Measurements from ENCODE around the gene SIGLEC11.
"Not testable (repeated sequence)": the region's sequence is repeated elsewhere in the genome, so short reads cannot be mapped to it uniquely, and the experiment has no call there.

The SIGLEC11 gene, protein sequence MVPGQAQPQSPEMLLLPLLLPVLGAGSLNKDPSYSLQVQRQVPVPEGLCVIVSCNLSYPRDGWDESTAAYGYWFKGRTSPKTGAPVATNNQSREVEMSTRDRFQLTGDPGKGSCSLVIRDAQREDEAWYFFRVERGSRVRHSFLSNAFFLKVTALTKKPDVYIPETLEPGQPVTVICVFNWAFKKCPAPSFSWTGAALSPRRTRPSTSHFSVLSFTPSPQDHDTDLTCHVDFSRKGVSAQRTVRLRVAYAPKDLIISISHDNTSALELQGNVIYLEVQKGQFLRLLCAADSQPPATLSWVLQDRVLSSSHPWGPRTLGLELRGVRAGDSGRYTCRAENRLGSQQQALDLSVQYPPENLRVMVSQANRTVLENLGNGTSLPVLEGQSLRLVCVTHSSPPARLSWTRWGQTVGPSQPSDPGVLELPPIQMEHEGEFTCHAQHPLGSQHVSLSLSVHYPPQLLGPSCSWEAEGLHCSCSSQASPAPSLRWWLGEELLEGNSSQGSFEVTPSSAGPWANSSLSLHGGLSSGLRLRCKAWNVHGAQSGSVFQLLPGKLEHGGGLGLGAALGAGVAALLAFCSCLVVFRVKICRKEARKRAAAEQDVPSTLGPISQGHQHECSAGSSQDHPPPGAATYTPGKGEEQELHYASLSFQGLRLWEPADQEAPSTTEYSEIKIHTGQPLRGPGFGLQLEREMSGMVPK
- 0 reads per million in 2 donors for total RNA-seq

DNA sequence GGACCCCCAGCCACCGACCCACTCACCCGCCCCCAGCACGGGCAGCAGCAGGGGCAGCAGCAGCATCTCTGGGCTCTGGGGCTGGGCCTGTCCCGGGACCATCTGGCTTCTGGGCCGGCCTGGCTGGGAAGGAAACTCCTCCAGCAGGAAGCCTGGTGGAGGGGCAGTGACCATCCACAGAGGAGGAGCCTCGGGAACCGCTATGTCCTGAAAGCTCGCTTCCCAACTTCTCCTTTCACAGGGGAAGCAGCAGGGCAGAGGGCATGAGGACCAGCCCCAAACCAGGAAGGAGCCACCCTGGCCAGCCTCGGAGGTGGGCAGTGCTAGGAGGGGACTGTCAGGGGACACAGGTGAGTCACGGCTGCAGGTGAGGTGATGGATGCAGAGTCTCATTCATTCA, at the start of gene SIGLEC11:
SIGLEC11 (minus strand) TSS at position 193 of the 400 bp plus-strand sequence; CDS start at position 102, 91 bp downstream.
- not testable (repeated sequence) for DNase-seq

DNA sequence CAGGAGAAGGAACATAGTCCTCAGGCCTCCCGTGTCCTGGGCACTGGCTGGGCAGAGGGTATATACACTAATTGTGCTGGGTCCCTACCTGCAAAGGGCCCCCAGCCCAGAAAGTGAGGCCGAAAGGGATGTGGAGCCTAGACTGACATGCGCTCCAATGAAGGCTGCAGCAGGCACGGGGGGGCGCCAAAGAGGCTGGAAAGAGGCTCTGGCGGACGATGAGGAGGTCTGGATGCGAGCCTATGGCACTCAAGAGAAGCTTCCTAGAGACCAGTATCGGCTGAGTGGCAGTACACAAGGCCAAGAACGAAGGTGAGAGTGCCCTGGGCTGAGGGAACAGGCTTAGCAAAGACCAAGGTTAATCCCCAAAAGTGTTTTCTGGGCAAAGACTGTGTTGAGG, 47.6 kb upstream of the SIGLEC11 start:
- no peak for DNase-seq

DNA sequence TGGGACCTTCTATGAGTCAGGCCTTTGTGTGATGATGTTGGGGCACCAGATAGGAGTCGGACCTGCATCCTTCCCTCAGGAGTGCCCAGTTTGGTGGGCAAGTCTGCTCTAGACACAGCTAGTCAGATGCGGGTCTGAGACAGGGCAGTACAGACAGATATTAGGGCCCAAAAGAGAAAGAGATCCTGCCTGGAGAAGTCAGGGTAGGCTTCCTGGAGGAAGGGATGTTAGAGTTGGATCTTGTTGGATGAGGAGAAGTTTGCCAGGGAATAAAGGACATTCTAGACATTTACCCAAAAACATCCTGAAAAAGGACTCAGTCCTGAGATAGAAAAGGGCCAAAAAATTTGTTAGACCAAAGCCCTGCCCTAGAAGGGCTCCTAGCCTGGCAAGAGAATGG, 47.0 kb upstream of the SIGLEC11 start:
- no peak for DNase-seq

DNA sequence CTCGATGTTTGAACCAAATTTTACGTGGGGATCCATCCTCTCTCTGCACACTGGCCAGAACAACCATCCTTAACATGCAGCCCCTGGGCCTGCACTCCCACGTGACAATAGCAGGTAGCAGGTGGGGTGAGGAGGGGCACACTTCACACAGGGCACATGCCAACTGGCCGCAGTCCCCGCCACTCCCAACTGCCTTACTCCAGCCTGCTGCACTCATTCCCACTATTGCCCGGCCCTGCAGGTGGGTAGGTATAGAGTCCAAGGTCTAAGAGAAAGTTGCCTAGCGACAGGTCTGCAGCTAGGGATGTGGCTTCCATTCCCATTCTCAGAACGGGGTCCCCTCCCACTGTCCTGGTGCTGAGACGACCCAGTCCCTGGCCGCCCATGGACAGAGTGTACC, 46.2 kb upstream of the SIGLEC11 start:
- no peak for DNase-seq

DNA sequence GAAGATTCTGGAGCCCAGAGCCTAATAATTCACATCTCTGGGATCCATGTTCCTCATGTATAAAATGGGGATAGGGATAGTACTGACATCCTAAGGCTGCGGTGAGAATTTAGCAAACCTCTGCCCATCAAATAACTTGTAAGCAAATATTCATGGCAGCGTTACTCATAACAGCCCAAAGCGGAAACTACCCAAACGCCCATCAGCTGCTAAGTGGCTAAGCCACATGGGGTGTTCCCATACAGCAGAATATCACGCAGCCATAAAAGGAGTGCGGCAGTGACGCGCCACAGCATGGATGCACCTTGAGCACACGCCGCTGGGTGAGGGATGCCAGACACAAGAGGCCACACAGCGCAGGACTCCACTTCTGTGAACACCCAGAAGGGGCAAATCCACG, 44.5 kb upstream of the SIGLEC11 start:
- DNase-seq, result peak in 1 of 5 experiments; percentile 24

DNA sequence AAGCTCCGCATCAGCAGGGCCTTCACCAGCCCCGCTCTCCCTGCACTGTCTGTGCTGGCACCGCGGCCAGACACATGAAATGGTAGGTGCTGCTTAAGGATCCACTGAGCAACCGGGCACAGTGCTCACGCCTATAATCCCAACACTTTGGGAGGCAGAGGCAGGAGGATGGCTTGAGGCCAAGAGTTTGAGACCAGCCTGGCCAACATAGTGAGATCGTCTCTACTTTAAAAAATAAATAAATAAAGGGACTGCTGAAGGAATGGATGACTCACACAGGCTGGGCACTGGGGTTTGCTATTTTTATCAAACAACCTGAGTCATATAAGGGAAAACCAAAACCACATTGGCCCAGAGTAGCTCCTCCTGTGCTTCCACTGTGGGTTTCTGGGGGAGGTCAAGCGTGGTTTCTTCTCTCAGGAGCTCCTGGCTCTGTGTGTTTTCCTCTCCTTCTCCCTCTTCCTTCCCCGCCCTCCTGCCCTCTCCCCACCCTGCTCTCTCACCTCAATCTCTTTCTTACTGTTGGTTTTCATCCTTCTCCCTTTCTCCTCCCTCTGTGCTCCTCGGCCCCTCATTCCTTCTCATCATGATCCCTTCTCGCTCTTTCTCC, 42.9 kb upstream of the SIGLEC11 start:
- DNase-seq, result peak in 1 of 5 experiments; percentile 48

DNA sequence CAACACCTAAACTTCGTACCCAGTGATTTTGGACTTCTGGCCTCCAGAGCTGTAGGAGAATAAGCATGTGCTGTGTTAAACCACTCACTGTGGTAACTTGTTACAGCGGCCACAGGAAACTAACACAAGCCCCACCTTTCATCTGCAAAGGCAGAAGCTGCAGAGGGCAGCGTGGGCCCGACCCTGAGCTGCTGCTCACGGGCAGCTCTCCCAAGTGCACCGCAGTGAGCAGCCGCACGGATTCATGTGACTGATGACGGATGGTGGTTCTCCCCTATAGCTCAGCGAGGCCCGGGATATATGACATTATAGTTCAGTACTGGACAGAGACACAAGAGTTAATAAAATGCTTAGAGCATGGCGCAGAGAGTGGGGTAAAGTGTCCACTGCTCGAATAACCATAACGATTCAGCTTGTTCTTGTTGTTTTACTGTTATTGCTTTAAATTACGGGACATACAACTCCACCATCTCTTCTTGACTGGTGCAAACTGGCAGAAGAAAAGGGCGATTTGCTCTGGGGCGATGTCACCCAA, 42.3 kb upstream of the SIGLEC11 start:
- no peak for DNase-seq

DNA sequence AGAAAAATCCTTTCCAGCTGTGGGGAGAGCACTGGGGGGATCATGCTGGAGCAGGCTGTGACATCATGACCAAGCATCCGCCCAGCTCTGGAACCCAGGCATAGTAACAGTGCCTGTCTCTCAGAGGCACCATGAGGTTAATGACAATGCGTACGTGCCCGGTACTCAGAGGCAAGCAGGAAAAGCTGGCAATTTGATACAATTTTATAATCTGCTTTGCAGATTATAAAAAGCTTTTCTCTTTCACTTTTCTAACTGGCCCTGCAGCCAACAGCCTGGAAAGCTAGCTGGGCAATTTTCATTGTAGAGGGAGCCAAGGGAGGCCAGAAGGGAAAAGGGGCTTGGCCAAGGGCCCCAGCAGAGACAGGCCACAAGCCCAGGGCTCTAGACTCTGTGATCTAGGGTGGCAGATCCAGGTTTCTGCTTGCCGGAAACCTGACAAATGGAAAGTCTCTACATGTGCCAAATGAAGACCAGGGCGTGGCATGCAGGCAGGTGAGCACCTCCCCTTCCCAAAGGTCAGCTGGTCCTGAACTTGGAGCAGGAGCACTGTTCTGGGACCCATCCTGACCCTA, 41.5 kb upstream of the SIGLEC11 start:
- no peak for DNase-seq

DNA sequence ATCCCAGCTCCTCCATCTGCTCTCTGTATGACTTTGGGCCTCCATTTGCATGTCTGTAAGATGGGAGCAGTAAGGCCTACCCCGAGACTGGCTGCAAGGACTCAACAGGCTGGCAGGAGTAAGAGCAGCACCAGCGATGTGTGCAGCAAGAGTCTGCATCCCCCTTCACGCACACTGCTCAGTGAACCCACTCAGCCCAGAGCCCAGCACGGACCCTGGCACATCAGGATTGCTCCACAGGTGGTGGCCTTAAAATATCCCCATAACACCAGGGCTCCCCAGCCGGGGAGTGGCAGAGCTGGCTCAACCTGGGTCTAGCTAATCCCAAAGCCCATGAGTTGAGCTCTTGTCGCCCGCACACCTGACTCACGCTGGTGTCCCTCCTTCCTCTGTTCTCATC, 40.8 kb upstream of the SIGLEC11 start:
- DNase-seq, result no peak

DNA sequence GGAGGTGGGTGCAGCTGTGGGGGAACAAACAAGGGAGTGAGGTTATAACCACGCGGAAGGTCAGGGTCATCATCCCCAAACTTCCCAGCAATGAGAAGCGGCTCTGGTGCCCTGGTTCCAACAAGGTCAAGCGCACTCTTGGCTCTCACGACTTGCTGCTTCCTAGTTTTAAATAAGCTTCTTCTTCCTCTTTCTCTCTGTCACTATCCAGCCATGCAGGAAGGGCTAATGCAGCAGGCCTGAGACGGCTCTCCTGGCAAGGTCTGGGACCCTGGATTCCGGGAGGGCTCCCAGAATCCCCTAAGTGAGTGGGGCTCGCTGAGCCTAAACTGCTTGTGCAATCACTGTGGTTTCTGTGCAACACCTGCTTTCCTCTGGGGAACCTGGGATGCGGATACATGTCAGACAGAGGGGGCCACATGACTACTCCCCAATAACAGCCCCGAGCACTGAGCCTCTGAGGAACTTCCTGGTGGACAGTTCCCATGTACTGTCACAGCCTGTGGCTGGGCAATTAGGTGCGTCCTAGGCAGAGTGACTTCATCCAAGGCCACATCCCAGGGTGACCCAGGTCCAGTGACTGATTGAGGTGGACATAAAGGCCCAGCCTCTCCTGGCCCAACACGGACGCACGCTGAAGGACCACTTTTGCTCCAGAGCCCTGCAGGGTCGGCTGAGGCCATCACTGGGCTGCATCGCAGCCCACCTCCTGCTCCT, 40.0 kb upstream of the SIGLEC11 start:
- DNase-seq, result no peak

DNA sequence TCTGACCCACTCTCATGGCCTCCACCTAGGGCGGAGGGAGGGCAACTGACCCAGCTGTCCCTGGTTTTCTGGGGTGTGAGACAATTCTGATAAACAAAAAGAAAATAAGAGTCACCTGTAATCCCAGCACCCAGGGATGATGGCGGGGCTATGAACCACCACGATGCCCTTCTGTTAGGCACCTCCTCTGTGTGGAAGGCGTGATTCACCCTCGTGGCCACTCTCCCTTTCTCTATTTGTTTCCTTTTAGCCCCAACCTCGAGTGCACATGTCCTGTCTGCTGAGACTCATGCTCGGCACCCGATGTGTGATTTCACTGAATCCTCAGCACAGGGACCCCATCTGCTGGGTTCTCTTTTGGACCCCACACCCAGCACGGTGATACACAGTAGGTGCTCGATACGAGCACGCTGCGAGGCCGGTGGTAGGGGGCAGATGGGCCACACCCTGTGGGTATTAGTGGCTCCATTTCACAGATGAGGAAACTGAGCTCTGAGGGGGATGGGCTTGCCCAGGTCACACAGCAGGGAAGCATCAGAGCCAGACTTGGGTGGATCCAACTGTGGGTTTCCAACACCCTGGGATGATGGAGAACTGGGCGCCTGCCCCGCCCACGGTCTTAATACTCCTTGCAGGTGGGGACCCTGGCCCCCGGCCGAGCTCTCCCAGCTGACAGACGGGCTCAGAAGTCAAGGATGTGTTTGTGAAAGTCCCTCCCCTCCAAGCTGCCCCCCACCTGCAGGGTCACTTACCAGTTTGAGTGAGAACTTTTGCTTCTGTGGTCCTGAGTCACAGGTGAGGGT, 39.3 kb upstream of the SIGLEC11 start:
- DNase-seq, result no peak

DNA sequence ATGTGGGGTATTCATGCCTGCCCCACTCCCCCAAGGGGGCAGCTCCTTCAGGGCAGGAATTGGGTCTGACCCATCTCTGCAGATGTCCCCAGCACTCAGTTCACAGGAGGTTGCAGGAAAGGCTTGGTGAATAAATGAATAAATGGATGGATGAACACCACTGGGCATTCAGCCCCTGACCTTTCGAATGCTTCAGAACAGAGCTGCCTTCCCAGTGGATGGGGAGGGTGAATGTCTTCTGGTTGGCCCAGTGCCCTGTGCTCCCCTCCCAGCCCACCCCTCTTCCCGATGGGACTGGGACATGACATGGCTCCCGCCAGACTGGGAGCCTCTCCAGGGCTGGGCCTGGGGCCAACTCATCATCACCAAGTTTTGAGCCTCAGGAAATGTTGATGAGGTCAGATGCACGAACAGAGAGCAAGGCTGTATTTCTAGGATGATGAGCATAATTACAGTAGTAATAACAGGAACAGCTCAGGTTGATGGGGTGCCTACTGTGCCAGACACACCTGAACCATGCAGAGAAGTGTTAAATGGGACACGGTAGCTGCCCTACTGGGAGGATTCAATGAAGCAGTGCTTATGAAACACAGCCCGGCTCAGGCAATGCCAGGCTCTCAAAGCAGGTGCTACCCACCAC, 38.5 kb upstream of the SIGLEC11 start:
- no peak for DNase-seq

DNA sequence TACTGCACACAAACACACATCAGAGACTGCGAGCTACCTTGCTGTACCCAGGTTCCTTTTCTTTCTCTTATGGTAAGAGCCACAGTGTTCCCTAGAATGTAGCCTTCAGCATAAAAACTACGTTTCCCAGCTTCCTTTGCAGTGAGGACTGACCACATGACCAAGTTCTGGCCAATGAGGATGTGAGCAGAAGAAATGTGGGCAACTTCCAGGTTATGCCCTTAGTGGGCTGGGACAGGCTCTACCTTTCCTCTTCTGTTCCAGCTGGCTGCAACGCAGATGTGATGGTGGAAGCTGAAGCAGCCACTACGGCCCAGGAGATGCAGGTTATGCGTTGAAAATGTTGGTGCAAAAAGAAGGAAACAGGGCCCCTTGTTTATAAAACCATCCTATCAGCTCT, 36.7 kb upstream of the SIGLEC11 start:
- DNase-seq, result peak in 1 of 5 experiments; percentile 33

DNA sequence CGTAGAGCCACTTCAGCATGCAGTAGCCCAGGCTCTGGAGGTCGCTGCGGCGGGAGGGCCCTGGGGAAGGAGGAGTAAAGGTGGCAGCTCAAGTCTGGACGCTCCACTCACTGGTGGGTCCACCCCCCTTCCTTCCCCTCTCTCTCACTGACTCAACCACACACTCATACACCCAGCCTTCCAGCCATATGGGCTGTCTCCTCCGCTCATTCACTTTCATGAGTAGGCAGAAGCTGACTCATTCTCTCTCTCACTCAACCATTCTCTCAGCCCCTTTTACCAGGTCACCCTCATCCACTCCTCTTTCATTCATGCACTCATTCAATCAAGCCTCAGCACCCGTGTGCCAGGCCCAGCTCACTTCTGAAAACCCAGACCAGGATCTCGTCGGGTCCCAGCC, 27.5 kb upstream of the SIGLEC11 start:
- peak in 1 of 5 experiments; percentile 14 for DNase-seq

DNA sequence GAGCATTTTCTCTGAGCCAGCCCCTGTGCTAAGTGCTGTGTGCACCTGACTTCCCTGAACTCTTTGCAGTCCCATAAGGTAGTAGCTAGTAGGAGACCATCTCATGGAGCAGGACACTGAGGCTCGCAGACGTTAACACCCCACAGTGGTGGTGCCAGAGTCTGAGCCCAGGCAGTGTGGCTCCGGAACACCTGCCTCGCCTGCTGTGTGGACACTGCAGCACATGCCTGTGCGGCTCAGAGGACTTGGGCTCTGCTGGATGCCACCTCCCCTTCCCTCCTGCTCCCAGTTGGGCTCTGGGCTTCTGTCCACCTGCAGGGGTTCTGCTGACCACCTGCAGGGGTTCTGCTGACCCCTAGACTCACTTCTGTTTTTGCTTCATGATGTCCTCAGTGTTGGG, 27.0 kb upstream of the SIGLEC11 start:
- DNase-seq, result no peak

DNA sequence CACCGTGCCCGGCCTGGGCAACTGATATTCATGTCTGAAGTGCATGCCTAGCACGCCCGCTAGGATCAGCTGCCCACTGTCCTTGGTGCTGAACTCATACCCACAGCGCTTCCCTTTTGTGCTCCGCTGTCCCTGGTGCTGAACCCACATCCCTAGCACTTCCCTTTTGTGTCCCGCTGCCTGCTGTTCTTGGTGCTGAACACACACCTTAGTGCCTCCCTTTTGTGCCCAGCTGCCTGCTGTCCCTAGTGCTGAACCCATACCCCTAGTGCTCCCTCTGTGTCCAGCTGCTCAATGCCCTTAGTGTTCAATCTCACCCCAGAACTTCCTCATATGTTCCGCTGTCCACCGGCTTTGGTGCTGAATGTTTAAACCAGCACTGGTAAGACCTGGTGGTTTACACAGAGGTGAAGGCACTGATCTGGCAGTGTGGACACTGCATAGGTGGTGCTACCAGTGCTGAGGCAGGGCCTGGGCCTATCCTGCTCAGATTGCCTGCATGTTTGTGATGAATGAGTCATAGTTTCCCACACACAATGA, 26.3 kb upstream of the SIGLEC11 start:
- DNase-seq, result peak; percentile 44 to 86 (median 66)

DNA sequence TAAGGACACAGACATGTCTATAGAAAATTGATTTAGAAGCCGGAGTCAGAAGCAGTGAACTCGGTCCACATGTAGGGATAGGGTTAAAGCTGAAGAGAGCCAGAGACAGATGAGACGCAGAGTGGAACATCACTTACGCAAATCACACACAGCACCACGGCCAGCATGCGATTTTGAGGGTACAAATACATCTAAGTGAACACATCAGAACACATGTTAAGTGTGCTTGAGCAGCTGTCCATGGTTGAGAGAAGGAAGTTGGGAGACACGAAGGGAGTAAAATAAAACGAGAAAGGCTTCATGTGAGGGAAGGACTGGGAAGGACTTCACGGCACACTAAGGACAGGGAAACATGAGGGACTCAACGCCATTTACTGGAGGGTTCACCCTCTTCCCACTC, 25.4 kb upstream of the SIGLEC11 start:
- no peak for DNase-seq

DNA sequence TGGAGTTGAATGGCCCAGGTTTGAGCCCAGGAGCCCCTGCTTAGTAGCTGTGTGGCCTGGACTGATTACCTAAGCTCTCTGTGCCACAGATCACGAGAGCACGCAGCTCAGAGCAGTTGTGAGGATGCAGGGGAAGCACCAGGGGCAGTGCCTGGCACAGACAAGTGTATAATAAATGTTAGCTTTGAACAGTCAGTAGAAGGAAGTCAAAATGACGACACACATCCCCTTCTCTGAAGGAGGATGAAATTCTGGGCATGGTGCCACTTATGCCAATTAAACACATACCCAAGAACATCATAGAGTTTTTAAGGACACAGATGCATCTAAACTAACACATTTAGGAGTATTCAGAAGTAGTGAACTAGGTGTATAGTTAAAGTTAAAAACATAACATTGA, 24.9 kb upstream of the SIGLEC11 start:
- DNase-seq, result no peak

DNA sequence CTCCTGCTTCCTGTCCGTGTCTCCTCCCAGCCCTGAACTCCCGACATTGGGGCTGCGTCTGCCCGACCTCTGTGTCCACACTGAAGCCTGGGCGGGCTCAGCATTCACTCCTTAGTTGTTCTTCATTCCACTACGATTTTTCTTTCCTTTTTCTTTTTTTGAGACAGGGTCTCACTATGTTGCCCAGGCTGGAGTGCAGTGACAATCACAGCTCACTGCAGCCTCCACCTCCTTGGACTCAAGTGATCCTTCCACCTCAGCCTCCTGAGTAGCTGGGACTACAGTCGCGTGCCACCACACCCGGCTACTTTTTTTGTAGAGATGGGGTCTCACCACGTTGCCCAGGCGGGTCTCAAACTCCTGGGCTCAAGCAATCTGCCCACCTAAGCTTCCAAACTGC, 23.5 kb upstream of the SIGLEC11 start:
- no peak for DNase-seq

DNA sequence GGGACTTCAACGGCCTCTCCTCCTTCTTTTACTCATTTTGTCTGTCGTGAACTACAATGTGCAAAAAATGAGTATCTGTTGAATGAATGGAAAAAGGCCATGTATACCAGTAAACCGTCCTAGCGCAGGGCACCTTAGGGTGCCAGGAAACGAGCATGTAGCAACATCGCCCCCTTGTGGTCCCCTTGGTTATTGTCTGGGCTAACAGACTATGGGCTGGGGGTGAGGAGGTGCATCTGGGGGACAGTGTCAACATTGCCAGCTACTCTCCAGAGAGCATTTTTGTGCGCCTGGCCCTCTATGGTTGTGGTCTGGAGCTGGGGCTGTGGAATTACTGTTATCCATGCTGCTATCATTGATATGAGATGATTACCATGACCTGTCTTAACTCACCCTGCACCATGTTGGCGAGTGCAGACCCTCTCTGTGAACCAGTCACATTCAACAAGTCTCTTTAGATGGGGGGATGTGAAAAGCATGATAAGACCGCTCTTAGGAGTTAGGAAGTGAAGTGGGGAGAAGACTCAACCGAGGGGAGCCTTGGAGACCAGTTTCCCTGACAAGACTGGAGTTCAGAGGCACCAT, 22.8 kb upstream of the SIGLEC11 start:
- peak; percentile 45 to 74 (median 64) for DNase-seq

Data from T-helper 2 cell (primary cell).